Measurements from ENCODE around the gene CDON. TPM values are rescaled to one million over a fixed set of nuclear protein-coding genes. Genes with fewer than 3 reads are reported as not detected.

The CDON gene
- total and polyA plus RNA-seq, 2 of the 13 experiments (the other 11 are each of a cell fraction or from before 2014, with no cell fraction given) = 9.6 to 12.8 TPM

GRCh38 chr11:125968354-125968753 lies 94.3 kb downstream of the CDON start (continued):
- peak; percentile 83 for TF ChIP-seq ZBTB38 (CRISPR knock-in tag; IDR thresholded peaks at IDR 0.05)

- Histone ChIP-seq H3K4me2 (ENCODE audit: low read depth, low read length) (no peak overlapping the region), H3K9ac (ENCODE audit: insufficient read depth, low read depth, low read length) (no peak overlapping the region), H3K27me3 (ENCODE audit: control insufficient read depth in 1 of 2, insufficient read depth in 2 of 2, low read length in 2 of 2) (no peaks in the 10 kb centered on the region), H2AFZ (ENCODE audit: low read length) (no peak overlapping the region), H3K27ac (ENCODE audit: extremely low read length, insufficient read depth, low read length) (peak overlapping the region; percentile 50), H3K9me3 (ENCODE audit: low read length) (no peaks in the 10 kb centered on the region), H3K4me3 (replicated peaks in 1 of 3; ENCODE audit: insufficient read depth in 1 of 3, low read depth in 2 of 3, low read length in 3 of 3) (no peak overlapping the region), H3K36me3 (replicated peaks in 1 of 2; ENCODE audit: control insufficient read depth in 1 of 2, insufficient read depth in 2 of 2, low read length in 2 of 2) (0 out of 5 replicates have a peak, but pooled peaks cover 0 to 3% of the 10 kb centered on the region in 2 experiments), H4K20me1 (ENCODE audit: insufficient read depth, low read length) (no peaks in the 10 kb centered on the region), H3K79me2 (ENCODE audit: insufficient read depth, low read length) (no peaks in the 10 kb centered on the region), H3K4me1 (ENCODE audit: insufficient read depth, low read length) (peaks cover 26% of the 10 kb centered on the region)
- intact Hi-C loops (cut with micrococcal nuclease; ENCODE audit: unreplicated experiment) (no loop called here), in situ Hi-C loops (cut with HindIII; ENCODE audit: extremely low pct_ligation_motif_present, low pct_unique_long_range_greater_than_20kb) (no loop called here)
- DNase-seq (ENCODE audit: low spot score) = no peak
- ATAC-seq = no peak
- BruUV-seq (replicated peaks) = no TSS peak
- FAIRE-seq = no peak
- POLR2A ChIA-PET = no interaction called here
- WGBS (ENCODE audit: low lambda C conversion rate) = 95% methylated on average over 4 of the region's 4 CpGs
- CTCF ChIA-PET (ENCODE audit: low intra/inter-chr PET ratio, low total read pairs) = no interaction called here
- TF ChIP-seq HDAC2 (CRISPR knock-in tag; IDR thresholded peaks at IDR 0.05) (no peak), ZNF770 (CRISPR knock-in tag; IDR thresholded peaks at IDR 0.05) (peak; percentile 66), MNT (IDR thresholded peaks at IDR 0.05) (no peak), ZNF672 (CRISPR knock-in tag; IDR thresholded peaks at IDR 0.05) (no peak), ZNF564 (CRISPR knock-in tag; IDR thresholded peaks at IDR 0.05) (no peak), MZF1 (CRISPR knock-in tag; IDR thresholded peaks at IDR 0.05; ENCODE audit: borderline replicate concordance) (no peak), ZNF121 (CRISPR knock-in tag; IDR thresholded peaks at IDR 0.05) (peak; percentile 70), SRSF9 (IDR thresholded peaks at IDR 0.05; ENCODE audit: borderline replicate concordance, insufficient read depth, low read depth, low read length, poor library complexity, severe bottlenecking) (no peak), MAFF (IDR thresholded peaks at IDR 0.05; ENCODE audit: low read depth, low read length) (no peak), HOXA5 (CRISPR knock-in tag; IDR thresholded peaks at IDR 0.05) (no peak), NCOA1 (CRISPR knock-in tag; IDR thresholded peaks at IDR 0.05) (no peak), SAP130 (CRISPR knock-in tag; IDR thresholded peaks at IDR 0.05; ENCODE audit: low read depth) (0 out of 2 replicates have a peak, but pooled peaks have one; percentile 7), ZFX (CRISPR knock-in tag; IDR thresholded peaks at IDR 0.05; ENCODE audit: low read depth) (no peak), ZEB1 (IDR thresholded peaks at IDR 0.05; ENCODE audit: insufficient replicate concordance, low read depth) (no peak), RFXAP (CRISPR knock-in tag; IDR thresholded peaks at IDR 0.05; ENCODE audit: borderline replicate concordance) (no peak), FOXC1 (CRISPR knock-in tag; IDR thresholded peaks at IDR 0.05; ENCODE audit: borderline replicate concordance) (no peak), GATAD1 (CRISPR knock-in tag; IDR thresholded peaks at IDR 0.05) (no peak), PAXIP1 (CRISPR knock-in tag; conservative IDR thresholded peaks at IDR 0.05) (no peak)
These were observed 95.2 kb downstream of the CDON start for GRCh38 chr11:125967515-125967914.

Measured in HepG2 (cell line).